H9 (cell line): ENCODE results near the gene HEATR5A. TPM values are rescaled to one million over a fixed set of nuclear protein-coding genes. Genes with fewer than 3 reads are reported as not detected.

Source experiments
- DNase-seq: peaks from one replicate; pipeline ENCODE4 v3.0.0-alpha.2; 2017
- H2AFZ ChIP-seq: one replicate; pipeline ENCODE4 v1.6.1; 2013; ENCODE audit warnings: mild to moderate bottlenecking, low read length, control low read depth, moderate library complexity
- H2AK5ac ChIP-seq: 2 replicates; pipeline ENCODE4 v1.6.1; 2013; ENCODE audit warnings: low read length, control low read depth, mixed read lengths; ENCODE audit not compliant: insufficient read length
- H2BK120ac ChIP-seq: one replicate; pipeline ENCODE4 v1.6.1; 2013; ENCODE audit warnings: low read depth, mild to moderate bottlenecking, low read length, control low read depth, inconsistent platforms; ENCODE audit not compliant: poor library complexity, severe bottlenecking
- H2BK12ac ChIP-seq: 2 replicates; pipeline ENCODE4 v1.6.1; 2013; ENCODE audit warnings: low read length, control low read depth, mixed read lengths, low read depth; ENCODE audit not compliant: insufficient read length
- H2BK15ac ChIP-seq: 2 replicates; pipeline ENCODE4 v1.6.1; 2013; ENCODE audit warnings: low read depth, low read length, control low read depth
- H2BK20ac ChIP-seq: one replicate; pipeline ENCODE4 v1.6.1; 2013; ENCODE audit warnings: low read depth, mild to moderate bottlenecking, low read length, control low read depth, inconsistent platforms; ENCODE audit not compliant: poor library complexity, severe bottlenecking
- H2BK5ac ChIP-seq: 2 replicates; pipeline ENCODE4 v1.6.1; 2013; ENCODE audit warnings: low read length, control low read depth, mixed read lengths; ENCODE audit not compliant: insufficient read length
- H3K14ac ChIP-seq: 2 replicates; pipeline ENCODE4 v1.6.1; 2013; ENCODE audit warnings: low read length, control low read depth; ENCODE audit not compliant: insufficient read depth
- H3K18ac ChIP-seq: 2 replicates; pipeline ENCODE4 v1.6.1; 2013; ENCODE audit warnings: low read depth, mild to moderate bottlenecking, mixed read lengths, low read length, control low read depth; ENCODE audit not compliant: insufficient read length
- H3K23ac ChIP-seq: 2 replicates; pipeline ENCODE4 v1.6.1; 2013; ENCODE audit warnings: low read length, control low read depth, mixed read lengths, low read depth; ENCODE audit not compliant: insufficient read length
- H3K23me2 ChIP-seq: 2 replicates; pipeline ENCODE4 v1.6.1; 2013; ENCODE audit warnings: low read depth, mild to moderate bottlenecking, mixed read lengths, low read length, control low read depth; ENCODE audit not compliant: insufficient read length, poor library complexity, severe bottlenecking
- H3K27ac ChIP-seq: 2 replicates; pipeline ENCODE4 v1.5.1; 2013; ENCODE audit warnings: low read length, control low read depth, mixed read lengths, low read depth; ENCODE audit not compliant: insufficient read length
- H3K27me3 ChIP-seq: 2 replicates; pipeline ENCODE4 v1.6.1; 2013; ENCODE audit warnings: low read length, control low read depth, inconsistent platforms; ENCODE audit not compliant: insufficient read depth
- H3K4ac ChIP-seq: 2 replicates; pipeline ENCODE4 v1.6.1; 2013; ENCODE audit warnings: low read depth, mild to moderate bottlenecking, control low read depth, inconsistent platforms, low read length, moderate library complexity
- H3K4me1 ChIP-seq: 2 replicates; pipeline ENCODE4 v1.6.1; 2013; ENCODE audit warnings: low read length, control low read depth, inconsistent platforms; ENCODE audit not compliant: insufficient read depth
- H3K4me2 ChIP-seq: 2 replicates; pipeline ENCODE4 v1.6.1; 2013; ENCODE audit warnings: low read length, control low read depth, mixed read lengths; ENCODE audit not compliant: insufficient read length, insufficient read depth
- H3K56ac ChIP-seq: 2 replicates; pipeline ENCODE4 v1.6.1; 2013; ENCODE audit warnings: low read depth, mild to moderate bottlenecking, mixed read lengths, low read length, control low read depth; ENCODE audit not compliant: insufficient read length
- H3K79me1 ChIP-seq: 2 replicates; pipeline ENCODE4 v1.6.1; 2013; ENCODE audit warnings: low read depth, mild to moderate bottlenecking, moderate library complexity, low read length, control low read depth, inconsistent platforms; ENCODE audit not compliant: insufficient read depth, poor library complexity, severe bottlenecking
- H3K79me2 ChIP-seq: 2 replicates; pipeline ENCODE4 v1.6.1; 2013; ENCODE audit warnings: low read length, control low read depth, inconsistent platforms; ENCODE audit not compliant: insufficient read depth
- H3K9ac ChIP-seq: 2 replicates; pipeline ENCODE4 v1.6.1; 2013; ENCODE audit warnings: low read length, control low read depth, mixed read lengths; ENCODE audit not compliant: insufficient read length; ENCODE audit errors: extremely low read depth
- H3K9me3 ChIP-seq: one replicate; pipeline ENCODE4 v1.6.1; 2013; ENCODE audit warnings: low read depth, low read length, inconsistent platforms; ENCODE audit not compliant: control insufficient read depth
- H3T11ph ChIP-seq: one replicate; pipeline ENCODE4 v1.6.1; 2013; ENCODE audit warnings: mild to moderate bottlenecking, low read length, control low read depth, inconsistent platforms
- H4K20me1 ChIP-seq: one replicate; pipeline ENCODE4 v1.6.1; 2013; ENCODE audit not compliant: control insufficient read depth, insufficient read length, insufficient read depth
- H4K5ac ChIP-seq: 2 replicates; pipeline ENCODE4 v1.6.1; 2013; ENCODE audit warnings: low read depth, mild to moderate bottlenecking, mixed read lengths, low read length, control low read depth; ENCODE audit not compliant: insufficient read length
- H4K8ac ChIP-seq: replicated peaks from 2 replicates; pipeline ENCODE4 v1.6.1; 2013; ENCODE audit warnings: low read length, control low read depth, mixed read lengths, low read depth; ENCODE audit not compliant: insufficient read length
- H4K91ac ChIP-seq: 2 replicates; pipeline ENCODE4 v1.6.1; 2013; ENCODE audit warnings: low read depth, mild to moderate bottlenecking, moderate library complexity, mixed read lengths, low read length, control low read depth; ENCODE audit not compliant: insufficient read length
- H3K27ac Mint-ChIP-seq, 3 experiments: 2 replicates in 2 of 3; 3 replicates in 1 of 3; pipeline ENCODE4 v1.8.0; 2020 to 2021; ENCODE audit warnings: mixed read lengths in 3 of 3, mild to moderate bottlenecking in 1 of 3, moderate library complexity in 1 of 3
- H3K27me3 Mint-ChIP-seq: 2 replicates; pipeline ENCODE4 v1.8.0; 2021; ENCODE audit warnings: low read depth, mild to moderate bottlenecking, moderate library complexity, mixed read lengths
- H3K36me3 Mint-ChIP-seq, 3 experiments: 2 replicates in 2 of 3; 3 replicates in 1 of 3; pipeline ENCODE4 v1.8.0; 2020 to 2021; ENCODE audit warnings: low read depth in 3 of 3, mixed read lengths in 3 of 3; ENCODE audit not compliant: insufficient read depth in 1 of 3
- H3K4me1 Mint-ChIP-seq, 2 experiments: 2 replicates each; pipeline ENCODE4 v1.8.0; 2020; ENCODE audit warnings: mixed read lengths in 2 of 2
- H3K4me3 Mint-ChIP-seq, 2 experiments: 2 replicates in 1 of 2; 3 replicates in 1 of 2; pipeline ENCODE4 v1.8.0; 2020 to 2021; ENCODE audit warnings: mild to moderate bottlenecking in 2 of 2, mixed read lengths in 2 of 2, moderate library complexity in 1 of 2
- H3K9me3 Mint-ChIP-seq, 2 experiments: 2 replicates in 1 of 2; 3 replicates in 1 of 2; pipeline ENCODE4 v1.8.0; 2020; ENCODE audit warnings: mild to moderate bottlenecking in 2 of 2, mixed read lengths in 2 of 2, moderate library complexity in 1 of 2
- CTCF ChIP-seq: fragments of 200-600 bp; sonication (generic); conservative IDR thresholded peaks from 3 replicates; pipeline ENCODE4 v1.8.0; 2021; ENCODE audit warnings: antibody characterized with exemption, mild to moderate bottlenecking
- WGBS: extraction: QIAGEN DNeasy Blood & Tissue Kit; methylation state at CpG from one replicate; pipeline ENCODE4 v1.1.7; 2013; ENCODE audit warnings: missing lambda C conversion rate, low lambda C conversion rate, mixed read lengths; ENCODE audit not compliant: insufficient read length; ENCODE audit errors: extremely low coverage; 5-methylcytosine and 5-hydroxymethylcytosine counted together
- total RNA-seq: library from RNA; stranded (reverse); gene quantifications from 2 replicates; pipeline ENCODE4 v1.2.1, GENCODE V29; 2021

HEATR5A gene
- total RNA-seq, 1 experiment from 2014 or later: 21.2 TPM

- H2BK5ac ChIP-seq: no peak overlapping the region
- no peak overlapping the region for H2BK120ac ChIP-seq
- H3K9me3 Mint-ChIP-seq: no peaks in the 10 kb centered on the region
- no peaks in the 10 kb centered on the region for H3K4me1 Mint-ChIP-seq
- H4K91ac ChIP-seq: no peak overlapping the region
- no peak overlapping the region for H2BK15ac ChIP-seq
- no peak overlapping the region for H4K8ac ChIP-seq
- no peak overlapping the region for H2BK12ac ChIP-seq
- H3T11ph ChIP-seq: no peak overlapping the region
- no peaks in the 10 kb centered on the region for H3K79me2 ChIP-seq
- H3K4ac ChIP-seq: no peak overlapping the region
- no peak overlapping the region for H2AK5ac ChIP-seq
- H3K27ac Mint-ChIP-seq: no peak overlapping the region
- no peak overlapping the region for H4K5ac ChIP-seq
- TF ChIP-seq CTCF: no peak
- WGBS: no CpG with 5 or more reads among the region's 3 CpGs
- no peak overlapping the region for H3K27ac ChIP-seq
- DNase-seq: no peak
- no peaks in the 10 kb centered on the region for H4K20me1 ChIP-seq
- no peak overlapping the region for H3K18ac ChIP-seq
- no peak overlapping the region for H3K23ac ChIP-seq
- no peaks in the 10 kb centered on the region for H3K9me3 ChIP-seq
- no peak overlapping the region for H3K4me3 Mint-ChIP-seq
- no peaks in the 10 kb centered on the region for H3K27me3 ChIP-seq
- H3K4me2 ChIP-seq: no peak overlapping the region
- H3K56ac ChIP-seq: no peak overlapping the region
- H2BK20ac ChIP-seq: no peak overlapping the region
- H3K9ac ChIP-seq: no peak overlapping the region
- no peaks in the 10 kb centered on the region for H3K4me1 ChIP-seq
- peaks cover 0 to 13% (median 5%) of the 10 kb centered on the region in 3 experiments; a peak in 3 of 7 replicates for H3K36me3 Mint-ChIP-seq
- H3K14ac ChIP-seq: no peak overlapping the region
- H3K27me3 Mint-ChIP-seq: no peaks in the 10 kb centered on the region
- no peaks in the 10 kb centered on the region for H3K79me1 ChIP-seq
- no peak overlapping the region for H2AFZ ChIP-seq
- no peaks in the 10 kb centered on the region for H3K23me2 ChIP-seq
Measured at GRCh38 chr14:31341280-31341679, 79.1 kb downstream of the HEATR5A start.
